Measurements from ENCODE around the gene STX19. TPM values are rescaled to one million over a fixed set of nuclear protein-coding genes. Genes with fewer than 3 reads are reported as not detected.

STX19 gene
- total RNA-seq = not detected

GRCh38 chr3:94028093-94028837 is at the start of gene STX19:
TSS of gene STX19 (minus strand) at chr3:94028597. CDS start at chr3:94015269, 13,328 bp downstream.
- TF ChIP-seq, protein P1, sequence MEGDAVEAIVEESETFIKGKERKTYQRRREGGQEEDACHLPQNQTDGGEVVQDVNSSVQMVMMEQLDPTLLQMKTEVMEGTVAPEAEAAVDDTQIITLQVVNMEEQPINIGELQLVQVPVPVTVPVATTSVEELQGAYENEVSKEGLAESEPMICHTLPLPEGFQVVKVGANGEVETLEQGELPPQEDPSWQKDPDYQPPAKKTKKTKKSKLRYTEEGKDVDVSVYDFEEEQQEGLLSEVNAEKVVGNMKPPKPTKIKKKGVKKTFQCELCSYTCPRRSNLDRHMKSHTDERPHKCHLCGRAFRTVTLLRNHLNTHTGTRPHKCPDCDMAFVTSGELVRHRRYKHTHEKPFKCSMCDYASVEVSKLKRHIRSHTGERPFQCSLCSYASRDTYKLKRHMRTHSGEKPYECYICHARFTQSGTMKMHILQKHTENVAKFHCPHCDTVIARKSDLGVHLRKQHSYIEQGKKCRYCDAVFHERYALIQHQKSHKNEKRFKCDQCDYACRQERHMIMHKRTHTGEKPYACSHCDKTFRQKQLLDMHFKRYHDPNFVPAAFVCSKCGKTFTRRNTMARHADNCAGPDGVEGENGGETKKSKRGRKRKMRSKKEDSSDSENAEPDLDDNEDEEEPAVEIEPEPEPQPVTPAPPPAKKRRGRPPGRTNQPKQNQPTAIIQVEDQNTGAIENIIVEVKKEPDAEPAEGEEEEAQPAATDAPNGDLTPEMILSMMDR (IDR thresholded peaks at IDR 0.05) = no peak
- TF ChIP-seq POLR2AphosphoS5 (IDR thresholded peaks at IDR 0.05) = no peak
- TF ChIP-seq POLR2A (IDR thresholded peaks at IDR 0.05; ENCODE audit: low read depth) = no peak
- no peak for TF ChIP-seq EP300 (IDR thresholded peaks at IDR 0.05)
- Histone ChIP-seq H3K4me1 (no peaks in the 10 kb centered on the region), H3K9me3 (no peaks in the 10 kb centered on the region), H3K27me3 (no peaks in the 10 kb centered on the region), H3K4me3 (no peak within 1 kb of the TSS), H3K27ac (replicated peaks in 1 of 4) (no peak within 1 kb of the TSS), H3K36me3 (no peaks in the 10 kb centered on the region)
- no peak for DNase-seq (ENCODE audit: extremely low spot score)
- intact Hi-C loops (cut with DNase I) = no loop called here
- WGBS = 85% methylated on average over 8 of the region's 8 CpGs

GRCh38 chr3:94076055-94076454 is 47.7 kb upstream of the STX19 start:
- Histone ChIP-seq H3K27ac (replicated peaks in 1 of 4) (no peak overlapping the region), H3K36me3 (peaks cover 5 to 27% (median 19%) of the 10 kb centered on the region in 4 donors), H3K9me3 (no peaks in the 10 kb centered on the region), H3K4me3 (no peak overlapping the region), H3K4me1 (peaks cover 0 to 9% (median 1%) of the 10 kb centered on the region in 4 donors), H3K27me3 (no peaks in the 10 kb centered on the region)
- intact Hi-C loops (cut with DNase I) = no loop called here
- DNase-seq (ENCODE audit: extremely low spot score) = no peak
- 92% methylated on average over 3 of the region's 3 CpGs for WGBS
- TF ChIP-seq POLR2AphosphoS5 (IDR thresholded peaks at IDR 0.05) (no peak), EP300 (IDR thresholded peaks at IDR 0.05) (no peak), POLR2A (IDR thresholded peaks at IDR 0.05; ENCODE audit: low read depth) (no peak)
- TF ChIP-seq, protein P1 (IDR thresholded peaks at IDR 0.05) = no peak

- Histone ChIP-seq H3K4me1 (peaks cover 0 to 5% (median 4%) of the 10 kb centered on the region in 4 donors), H3K36me3 (peaks cover 5 to 40% (median 21%) of the 10 kb centered on the region in 4 donors), H3K27me3 (no peaks in the 10 kb centered on the region), H3K27ac (replicated peaks in 1 of 4) (no peak overlapping the region), H3K4me3 (no peak overlapping the region), H3K9me3 (no peaks in the 10 kb centered on the region)
- 86% methylated on average over 4 of the region's 4 CpGs for WGBS
- no peak for DNase-seq (ENCODE audit: extremely low spot score)
- TF ChIP-seq POLR2AphosphoS5 (IDR thresholded peaks at IDR 0.05) (no peak), EP300 (IDR thresholded peaks at IDR 0.05) (no peak), POLR2A (IDR thresholded peaks at IDR 0.05; ENCODE audit: low read depth) (no peak)
- TF ChIP-seq, protein P1 (IDR thresholded peaks at IDR 0.05) = no peak
- intact Hi-C loops (cut with DNase I) = no loop called here
These were observed 43.4 kb upstream of the STX19 start for GRCh38 chr3:94071713-94072284.

DNA sequence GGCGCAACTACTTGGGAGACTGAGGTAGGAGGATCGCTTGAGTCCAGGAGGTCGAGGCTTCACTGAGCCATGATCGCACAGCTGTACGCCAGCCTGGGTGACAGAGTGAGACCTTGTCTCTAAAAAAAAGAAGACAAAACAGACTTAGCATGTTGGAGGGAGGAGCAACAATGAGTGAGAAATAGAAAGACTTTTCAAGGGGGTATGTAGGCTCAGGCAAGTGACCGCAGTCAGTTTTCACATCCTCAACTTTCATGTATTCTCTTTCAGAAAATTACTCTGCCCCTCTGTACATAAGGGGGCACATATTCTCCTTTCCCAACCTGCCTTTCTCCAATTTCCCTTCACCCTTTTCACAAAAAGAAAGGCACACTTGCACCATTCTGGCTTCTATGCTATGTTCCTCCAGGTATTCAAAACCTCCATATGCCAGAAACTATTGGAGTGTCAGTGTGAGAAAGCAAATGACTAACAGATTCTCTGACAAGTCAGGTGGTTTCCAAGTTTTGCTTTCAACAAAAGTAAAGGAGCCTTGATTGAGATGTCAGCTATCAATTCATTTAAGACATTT is 42.0 kb upstream of the STX19 start:
- Histone ChIP-seq H3K4me3 (no peak overlapping the region), H3K4me1 (peaks cover 3 to 12% (median 7%) of the 10 kb centered on the region in 4 donors), H3K27me3 (no peaks in the 10 kb centered on the region), H3K9me3 (no peaks in the 10 kb centered on the region), H3K36me3 (peaks cover 5 to 34% (median 16%) of the 10 kb centered on the region in 4 donors), H3K27ac (replicated peaks in 1 of 4) (no peak overlapping the region)
- TF ChIP-seq POLR2AphosphoS5 (IDR thresholded peaks at IDR 0.05) (no peak), EP300 (IDR thresholded peaks at IDR 0.05) (no peak), POLR2A (IDR thresholded peaks at IDR 0.05; ENCODE audit: low read depth) (no peak)
- TF ChIP-seq, protein P1 (IDR thresholded peaks at IDR 0.05) = no peak
- no peak for DNase-seq (ENCODE audit: extremely low spot score)
- intact Hi-C loops (cut with DNase I) = no loop called here
- 97% methylated on average over 6 of the region's 6 CpGs for WGBS

Data from esophagus muscularis mucosa (tissue), 4 donors.